Fibroblast of lung (primary cell): ENCODE measurements around the gene KCNIP4.

Source experiments
- EZH2 ChIP-seq: IDR thresholded peaks from 2 replicates; pipeline ENCODE4 v1.5.1; 2012; ENCODE audit warnings: low read length, control low read depth, mild to moderate bottlenecking; ENCODE audit errors: missing control alignments
- TF ChIP-seq, protein P1 (sequence below), 2 donors: IDR thresholded peaks in 1 of 2; conservative IDR thresholded peaks in 1 of 2; 1 replicate in 1 of 2; 2 replicates in 1 of 2; pipeline ENCODE4 v1.5.1; 2011 to 2012; ENCODE audit warnings: low read length in 2 of 2, control low read depth in 1 of 2, inconsistent platforms in 1 of 2, low read depth in 1 of 2, mild to moderate bottlenecking in 1 of 2

DNA sequence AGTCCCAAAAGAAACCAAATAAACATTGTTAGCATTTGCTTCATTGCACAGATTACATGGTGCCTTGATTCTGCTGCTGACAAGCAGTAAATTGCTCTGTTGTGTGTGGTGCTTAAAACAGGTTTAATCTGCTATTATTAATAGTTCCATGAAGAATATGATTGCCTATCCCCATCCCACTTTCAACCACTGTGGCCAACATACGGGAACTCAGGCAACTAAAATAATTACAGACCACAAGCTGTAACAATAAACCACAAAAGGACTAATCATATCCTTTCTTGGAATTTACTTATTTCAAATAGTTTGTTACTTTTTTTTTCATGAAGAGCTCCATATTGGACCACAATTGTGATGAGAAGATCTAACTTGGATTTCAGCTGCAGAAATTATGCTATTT lies 1116.8 kb downstream of the KCNIP4 start:
- TF ChIP-seq, protein P1, sequence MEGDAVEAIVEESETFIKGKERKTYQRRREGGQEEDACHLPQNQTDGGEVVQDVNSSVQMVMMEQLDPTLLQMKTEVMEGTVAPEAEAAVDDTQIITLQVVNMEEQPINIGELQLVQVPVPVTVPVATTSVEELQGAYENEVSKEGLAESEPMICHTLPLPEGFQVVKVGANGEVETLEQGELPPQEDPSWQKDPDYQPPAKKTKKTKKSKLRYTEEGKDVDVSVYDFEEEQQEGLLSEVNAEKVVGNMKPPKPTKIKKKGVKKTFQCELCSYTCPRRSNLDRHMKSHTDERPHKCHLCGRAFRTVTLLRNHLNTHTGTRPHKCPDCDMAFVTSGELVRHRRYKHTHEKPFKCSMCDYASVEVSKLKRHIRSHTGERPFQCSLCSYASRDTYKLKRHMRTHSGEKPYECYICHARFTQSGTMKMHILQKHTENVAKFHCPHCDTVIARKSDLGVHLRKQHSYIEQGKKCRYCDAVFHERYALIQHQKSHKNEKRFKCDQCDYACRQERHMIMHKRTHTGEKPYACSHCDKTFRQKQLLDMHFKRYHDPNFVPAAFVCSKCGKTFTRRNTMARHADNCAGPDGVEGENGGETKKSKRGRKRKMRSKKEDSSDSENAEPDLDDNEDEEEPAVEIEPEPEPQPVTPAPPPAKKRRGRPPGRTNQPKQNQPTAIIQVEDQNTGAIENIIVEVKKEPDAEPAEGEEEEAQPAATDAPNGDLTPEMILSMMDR (conservative IDR thresholded peaks at IDR 0.05 in 1 of 2, IDR thresholded peaks at IDR 0.05 in 1 of 2; ENCODE audit: low read depth in 1 of 2, low read length in 2 of 2) = no peak
- TF ChIP-seq EZH2 = no peak
